Measurements from ENCODE around the gene GPN1.

DNA sequence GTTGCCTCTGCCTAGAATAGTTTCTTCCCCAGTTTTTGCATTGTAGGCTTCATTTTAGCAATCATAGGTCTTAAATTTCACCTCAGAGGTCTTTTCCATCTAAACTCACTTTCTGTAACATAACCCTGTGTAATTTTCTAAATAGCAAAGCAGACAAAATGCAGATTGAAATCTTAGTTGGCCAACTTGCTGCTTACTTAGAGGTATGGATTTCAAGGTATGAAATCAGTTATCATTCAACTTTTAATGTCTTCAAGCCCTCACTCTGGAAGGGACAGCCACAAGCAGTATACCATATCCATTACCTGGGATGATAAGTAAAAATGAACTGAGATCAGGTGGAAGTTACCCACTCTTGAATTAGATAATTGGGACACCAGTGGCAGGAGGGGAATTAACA, 3.9 kb upstream of the GPN1 start:
- no peak for TF ChIP-seq ZNF114 (CRISPR knock-in tag; IDR thresholded peaks at IDR 0.05)
- TF ChIP-seq, protein P1, sequence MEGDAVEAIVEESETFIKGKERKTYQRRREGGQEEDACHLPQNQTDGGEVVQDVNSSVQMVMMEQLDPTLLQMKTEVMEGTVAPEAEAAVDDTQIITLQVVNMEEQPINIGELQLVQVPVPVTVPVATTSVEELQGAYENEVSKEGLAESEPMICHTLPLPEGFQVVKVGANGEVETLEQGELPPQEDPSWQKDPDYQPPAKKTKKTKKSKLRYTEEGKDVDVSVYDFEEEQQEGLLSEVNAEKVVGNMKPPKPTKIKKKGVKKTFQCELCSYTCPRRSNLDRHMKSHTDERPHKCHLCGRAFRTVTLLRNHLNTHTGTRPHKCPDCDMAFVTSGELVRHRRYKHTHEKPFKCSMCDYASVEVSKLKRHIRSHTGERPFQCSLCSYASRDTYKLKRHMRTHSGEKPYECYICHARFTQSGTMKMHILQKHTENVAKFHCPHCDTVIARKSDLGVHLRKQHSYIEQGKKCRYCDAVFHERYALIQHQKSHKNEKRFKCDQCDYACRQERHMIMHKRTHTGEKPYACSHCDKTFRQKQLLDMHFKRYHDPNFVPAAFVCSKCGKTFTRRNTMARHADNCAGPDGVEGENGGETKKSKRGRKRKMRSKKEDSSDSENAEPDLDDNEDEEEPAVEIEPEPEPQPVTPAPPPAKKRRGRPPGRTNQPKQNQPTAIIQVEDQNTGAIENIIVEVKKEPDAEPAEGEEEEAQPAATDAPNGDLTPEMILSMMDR (conservative IDR thresholded peaks at IDR 0.05; ENCODE audit: low read depth in 2 of 2), result no peak
- TF ChIP-seq EZH2 (IDR thresholded peaks at IDR 0.05; ENCODE audit: low read depth, unreplicated experiment), result no peak

Data from GM23338 (cell line).